Suprapubic skin (tissue), 3 donors: ENCODE measurements around the gene SMARCE1.

Source experiments
- POLR2A ChIP-seq, 2 donors: fragments of 450-650 bp; IDR thresholded peaks; one replicate each; pipeline ENCODE4 v1.6.1; 2017; ENCODE audit warnings: antibody characterized with exemption in 2 of 2, mild to moderate bottlenecking in 2 of 2, moderate library complexity in 2 of 2
- TF ChIP-seq, protein P1 (sequence below), 2 donors: fragments of 200-600 bp in 1 of 2; fragments of 450-650 bp in 1 of 2; sonication (generic) in 1 of 2; IDR thresholded peaks; one replicate each; pipeline ENCODE4 v1.5.1; 2016 to 2019; ENCODE audit warnings: antibody characterized with exemption in 2 of 2, mild to moderate bottlenecking in 1 of 2, moderate library complexity in 1 of 2

- TF ChIP-seq, protein P1, sequence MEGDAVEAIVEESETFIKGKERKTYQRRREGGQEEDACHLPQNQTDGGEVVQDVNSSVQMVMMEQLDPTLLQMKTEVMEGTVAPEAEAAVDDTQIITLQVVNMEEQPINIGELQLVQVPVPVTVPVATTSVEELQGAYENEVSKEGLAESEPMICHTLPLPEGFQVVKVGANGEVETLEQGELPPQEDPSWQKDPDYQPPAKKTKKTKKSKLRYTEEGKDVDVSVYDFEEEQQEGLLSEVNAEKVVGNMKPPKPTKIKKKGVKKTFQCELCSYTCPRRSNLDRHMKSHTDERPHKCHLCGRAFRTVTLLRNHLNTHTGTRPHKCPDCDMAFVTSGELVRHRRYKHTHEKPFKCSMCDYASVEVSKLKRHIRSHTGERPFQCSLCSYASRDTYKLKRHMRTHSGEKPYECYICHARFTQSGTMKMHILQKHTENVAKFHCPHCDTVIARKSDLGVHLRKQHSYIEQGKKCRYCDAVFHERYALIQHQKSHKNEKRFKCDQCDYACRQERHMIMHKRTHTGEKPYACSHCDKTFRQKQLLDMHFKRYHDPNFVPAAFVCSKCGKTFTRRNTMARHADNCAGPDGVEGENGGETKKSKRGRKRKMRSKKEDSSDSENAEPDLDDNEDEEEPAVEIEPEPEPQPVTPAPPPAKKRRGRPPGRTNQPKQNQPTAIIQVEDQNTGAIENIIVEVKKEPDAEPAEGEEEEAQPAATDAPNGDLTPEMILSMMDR (IDR thresholded peaks at IDR 0.05): no peak
- TF ChIP-seq POLR2A (IDR thresholded peaks at IDR 0.05): no peak
Observed at GRCh38 chr17:40580140-40580539, 67.5 kb downstream of the SMARCE1 start.
